ENCODE measurements around the gene EPHB4.
"Not testable (repeated sequence)": the region's sequence is repeated elsewhere in the genome, so short reads cannot be mapped to it uniquely, and the experiment has no call there.

The EPHB4 gene

DNA sequence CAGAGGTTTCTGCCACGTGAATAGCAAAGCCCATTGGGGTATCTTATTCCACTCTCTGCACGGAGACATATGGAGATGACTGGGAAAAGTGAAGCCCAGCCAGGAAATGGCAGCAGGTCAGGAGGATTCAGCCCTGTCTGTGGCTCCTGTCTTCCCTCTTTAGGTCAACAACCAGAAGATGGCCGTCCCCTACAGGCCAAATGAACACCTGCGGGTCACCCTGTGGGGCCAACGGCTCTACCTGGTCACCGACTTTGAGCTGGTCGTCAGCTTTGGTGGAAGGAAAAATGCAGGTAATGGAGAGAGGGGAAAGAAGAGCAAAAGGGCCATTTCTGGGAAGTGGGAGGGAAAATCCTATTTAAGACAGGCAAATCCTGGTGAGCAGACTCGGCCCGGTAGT, 38.3 kb downstream of the EPHB4 start:
- DNase-seq (ENCODE audit: low read depth in 2 of 2): no peak

DNA sequence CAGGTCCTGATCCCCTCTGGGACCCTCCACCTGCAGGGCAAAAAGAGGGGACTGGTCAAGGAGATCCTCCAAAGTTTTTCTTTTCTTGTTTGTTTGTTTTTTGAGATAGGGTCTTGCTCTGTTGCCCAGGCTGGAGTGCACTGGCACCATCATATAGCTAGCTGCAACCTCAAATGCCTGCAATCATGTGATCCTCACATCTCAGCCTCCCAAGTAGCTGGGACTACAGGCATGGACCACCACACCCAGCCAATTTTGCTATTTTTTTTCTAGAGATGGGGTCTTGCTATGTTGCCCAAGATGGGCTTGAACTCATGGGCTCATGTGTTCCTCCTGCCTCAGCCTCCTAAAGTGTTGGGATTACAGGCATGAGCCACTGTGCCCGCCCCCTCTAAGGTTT, 41.0 kb downstream of the EPHB4 start:
- DNase-seq (ENCODE audit: low read depth in 2 of 2): no peak

DNA sequence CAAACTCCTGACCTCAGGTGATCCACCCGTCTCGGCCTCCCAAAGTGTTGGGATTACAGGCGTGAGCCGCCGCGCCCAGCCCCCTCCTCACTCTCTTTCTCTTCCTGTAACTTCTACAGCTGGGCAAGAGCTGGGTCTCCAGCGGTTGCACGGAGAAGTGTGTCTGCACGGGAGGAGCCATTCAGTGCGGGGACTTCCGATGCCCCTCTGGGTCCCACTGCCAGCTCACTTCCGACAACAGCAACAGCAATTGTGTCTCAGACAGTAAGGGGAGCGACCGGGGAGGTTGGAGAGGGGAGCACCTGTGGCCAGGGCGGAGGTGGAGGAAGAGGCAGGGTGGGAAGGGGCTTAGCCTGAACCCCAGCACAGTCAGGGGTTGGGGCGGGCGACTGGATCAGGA, 41.4 kb downstream of the EPHB4 start:
- DNase-seq (ENCODE audit: low read depth in 2 of 2): no peak

DNA sequence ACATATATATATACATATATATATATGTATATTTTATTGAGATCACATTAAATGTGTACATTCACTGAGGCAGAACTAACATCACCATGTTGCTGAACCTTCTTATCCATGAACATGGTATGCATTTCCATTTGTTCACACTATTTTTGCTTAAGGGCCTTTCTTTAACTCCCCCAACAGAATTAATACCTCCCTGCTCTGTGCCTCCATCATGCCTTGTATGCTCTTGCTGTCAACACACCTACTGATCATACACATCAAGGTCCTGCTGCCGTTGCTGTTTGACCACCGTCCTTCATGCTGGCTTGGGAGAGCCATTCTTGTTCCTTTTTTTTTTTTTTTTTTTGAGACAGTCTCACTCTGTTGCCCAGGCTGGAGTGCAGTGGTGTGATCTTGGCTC, 43.5 kb downstream of the EPHB4 start:
- no peak for DNase-seq (ENCODE audit: low read depth in 2 of 2)

DNA sequence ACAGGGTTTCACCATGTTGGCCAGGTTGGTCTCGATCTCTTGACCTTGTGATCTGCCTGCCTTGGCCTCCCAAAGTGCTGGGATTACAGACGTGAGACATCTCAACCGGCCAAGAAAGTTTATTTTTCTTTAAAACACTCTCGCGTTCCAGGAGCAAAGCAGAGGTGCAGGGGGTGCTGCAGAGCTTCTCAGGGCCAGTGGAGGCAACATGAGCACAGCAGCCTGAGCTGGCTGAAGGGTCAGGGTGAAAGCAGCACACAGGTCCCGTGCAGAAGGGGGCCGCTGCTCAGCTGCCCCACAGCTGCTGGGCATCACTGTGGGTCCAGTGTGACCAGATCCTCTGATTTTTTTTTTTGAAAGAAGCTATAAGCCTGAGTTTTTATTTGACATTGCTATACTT, 46.1 kb downstream of the EPHB4 start:
- no peak for DNase-seq (ENCODE audit: low read depth in 2 of 2)

DNA sequence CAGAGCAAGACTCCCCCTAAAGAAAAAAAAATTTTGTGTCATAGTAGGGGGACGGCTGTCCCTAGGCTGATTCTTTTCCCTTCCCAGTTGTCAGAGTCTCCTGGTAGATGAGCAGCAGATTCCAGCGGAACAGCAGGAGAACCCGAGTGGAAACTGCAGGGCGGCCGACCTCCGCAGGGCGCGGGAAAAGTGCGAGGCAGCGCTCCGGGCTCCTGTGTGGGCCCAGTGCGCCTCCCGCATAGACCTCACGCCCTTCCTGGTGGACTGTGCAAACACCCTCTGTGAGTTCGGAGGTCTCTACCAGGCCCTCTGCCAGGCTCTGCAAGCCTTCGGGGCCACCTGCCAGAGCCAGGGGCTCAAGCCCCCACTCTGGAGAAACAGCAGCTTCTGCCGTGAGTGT, 48.0 kb downstream of the EPHB4 start:
- no peak for DNase-seq (ENCODE audit: low read depth in 2 of 2)

DNA sequence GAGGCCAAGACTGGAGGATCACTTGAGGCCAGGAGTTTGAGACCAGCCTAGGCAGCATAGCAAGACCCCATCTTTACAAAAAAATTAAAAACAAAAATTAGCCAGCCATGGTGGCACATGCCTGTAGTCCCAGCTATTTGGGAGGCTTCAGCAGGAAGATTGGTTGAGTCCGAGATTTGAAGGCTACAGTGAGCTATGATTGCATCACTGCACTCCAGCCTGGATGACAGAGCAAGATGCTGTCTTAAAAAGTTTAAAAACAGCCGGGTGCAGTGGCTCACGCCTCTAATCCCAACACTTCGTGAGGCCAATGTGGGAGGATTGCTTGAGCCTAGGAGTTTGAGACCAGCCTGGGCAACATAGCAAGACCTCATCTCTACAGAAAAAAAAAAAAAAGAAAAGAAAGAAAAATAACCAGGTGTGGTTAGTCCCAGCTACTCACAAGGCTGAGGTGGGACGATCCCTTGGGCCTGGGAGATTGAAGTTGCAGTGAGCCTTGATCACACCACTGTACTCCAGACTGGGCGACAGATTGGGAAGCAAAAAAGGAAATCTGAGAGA, 49.2 kb downstream of the EPHB4 start:
- no peak for DNase-seq (ENCODE audit: low read depth in 2 of 2)

DNA sequence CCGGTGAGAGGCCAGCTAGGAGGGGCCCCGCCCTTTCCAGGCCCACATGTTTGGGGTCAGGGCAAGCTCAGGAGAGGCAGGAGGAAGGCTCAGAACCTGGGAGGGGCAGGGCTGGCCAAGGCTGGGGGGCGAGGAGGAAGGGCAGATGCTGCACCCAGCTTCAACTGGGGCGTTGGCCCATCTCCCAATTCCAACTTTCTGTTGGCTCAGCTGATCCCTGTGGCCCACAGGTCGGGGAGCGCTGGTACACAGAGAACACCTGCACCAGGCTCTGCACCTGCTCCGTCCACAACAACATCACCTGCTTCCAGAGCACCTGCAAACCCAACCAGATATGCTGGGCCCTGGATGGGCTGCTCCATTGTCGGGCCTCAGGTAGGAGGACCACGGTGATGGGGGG, 53.8 kb downstream of the EPHB4 start:
- DNase-seq (ENCODE audit: low read depth in 2 of 2): no peak

DNA sequence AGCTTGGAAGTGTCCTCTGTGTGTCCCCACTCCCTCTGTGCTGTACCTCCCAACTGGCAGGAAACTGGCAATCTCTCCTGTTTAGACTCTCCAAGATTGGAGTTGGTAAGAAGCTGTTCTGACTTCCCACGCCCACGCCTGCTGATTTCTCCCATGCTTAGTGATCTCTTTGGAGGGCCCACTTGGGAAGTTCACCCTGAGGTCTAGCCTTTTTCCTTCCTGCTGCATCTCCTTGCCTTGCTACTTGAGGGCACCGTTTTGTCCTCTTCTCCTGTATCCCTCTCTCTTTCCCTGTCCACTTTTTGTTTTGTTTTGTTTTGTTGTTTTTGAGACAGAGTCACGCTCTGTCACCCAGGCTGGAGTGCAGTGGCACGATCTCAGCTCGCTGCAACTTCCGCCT, 58.5 kb downstream of the EPHB4 start:
- no peak for DNase-seq (ENCODE audit: low read depth in 2 of 2)

DNA sequence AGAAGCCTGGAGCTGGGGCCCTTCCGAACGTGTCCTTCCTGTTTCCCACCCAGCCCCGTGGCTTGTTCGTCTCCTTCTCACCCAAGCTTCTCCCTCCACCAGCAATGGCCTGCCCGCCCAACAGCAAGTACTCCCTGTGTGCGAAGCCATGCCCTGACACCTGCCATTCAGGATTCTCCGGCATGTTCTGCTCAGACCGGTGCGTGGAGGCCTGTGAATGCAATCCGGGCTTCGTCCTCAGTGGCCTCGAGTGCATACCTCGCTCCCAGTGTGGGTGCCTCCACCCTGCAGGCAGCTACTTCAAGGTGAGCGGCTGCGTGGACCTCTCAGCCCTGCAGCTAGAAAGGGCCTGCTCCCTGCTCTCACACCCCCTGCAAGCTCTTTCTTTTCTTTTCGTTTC, 62.1 kb downstream of the EPHB4 start:
- no peak for DNase-seq (ENCODE audit: low read depth in 2 of 2)

DNA sequence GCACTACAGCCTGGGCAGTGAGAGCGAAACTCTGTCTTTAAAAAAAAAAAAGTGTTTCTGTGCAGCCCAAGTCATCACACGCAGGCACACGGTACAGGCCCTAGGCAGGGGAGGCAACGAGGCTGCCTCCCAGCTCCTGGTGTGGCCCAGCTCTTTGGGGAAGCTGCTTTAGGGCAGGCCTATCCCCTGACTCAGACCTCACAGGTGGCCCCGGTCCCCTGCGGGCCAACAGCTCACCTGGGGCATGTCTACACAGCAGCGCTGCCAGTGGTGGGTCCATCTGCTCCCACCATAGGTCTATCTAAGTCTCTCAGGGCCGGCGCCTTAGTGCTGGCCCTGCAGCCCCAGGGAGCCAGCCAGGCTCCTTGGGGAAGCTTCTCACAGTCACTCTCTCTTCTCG, 62.5 kb downstream of the EPHB4 start:
- DNase-seq (ENCODE audit: low read depth in 2 of 2): no peak

DNA sequence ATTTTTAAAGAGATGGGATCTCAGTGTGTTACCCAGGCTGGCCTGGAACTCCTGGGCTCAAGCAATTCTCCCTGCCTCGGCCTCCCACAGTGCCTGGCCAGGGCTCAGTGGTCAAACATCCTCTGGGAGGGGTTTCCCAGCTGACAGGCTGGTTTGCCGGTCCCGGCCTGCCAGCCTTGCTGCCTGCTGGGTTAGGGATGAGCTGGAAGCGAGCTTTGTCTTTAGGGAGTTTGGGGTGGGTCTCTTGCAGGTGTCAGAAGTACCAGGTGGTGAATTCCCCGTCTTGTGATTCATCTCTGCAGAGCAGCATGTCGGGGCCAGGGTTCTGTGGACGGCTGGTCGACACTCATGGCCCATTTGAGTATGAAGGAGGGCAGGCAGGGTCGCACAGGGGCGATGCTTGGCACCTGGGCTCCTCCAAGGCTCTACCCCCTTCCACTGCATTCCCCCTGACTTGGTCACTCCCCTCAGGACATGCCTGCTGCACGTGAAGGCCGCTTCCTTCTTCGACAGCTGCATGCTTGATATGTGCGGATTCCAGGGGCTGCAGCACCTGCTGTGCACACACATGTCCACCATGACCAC, 63.7 kb downstream of the EPHB4 start:
- DNase-seq (ENCODE audit: low read depth in 2 of 2): no peak

DNA sequence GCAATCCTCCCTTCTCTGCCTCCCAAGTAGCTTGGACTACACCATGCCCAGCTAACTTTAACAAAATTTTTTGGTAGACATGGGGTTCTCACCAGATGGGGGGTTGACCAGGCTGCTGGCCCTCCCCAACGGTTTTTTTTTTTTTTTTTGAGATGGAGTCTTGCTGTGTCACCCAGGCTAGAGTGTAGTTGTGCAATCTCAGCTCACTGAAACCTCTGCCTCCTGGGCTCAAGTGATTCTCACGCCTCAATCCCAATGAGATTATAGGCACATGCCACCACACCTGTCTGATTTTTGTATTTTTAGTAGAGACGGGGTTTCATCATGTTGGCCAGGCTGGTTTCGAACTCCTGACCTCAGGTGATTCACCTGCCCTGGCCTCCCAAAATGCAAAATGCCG, 64.5 kb downstream of the EPHB4 start:
- not testable (repeated sequence) for DNase-seq (ENCODE audit: low read depth in 2 of 2)

DNA sequence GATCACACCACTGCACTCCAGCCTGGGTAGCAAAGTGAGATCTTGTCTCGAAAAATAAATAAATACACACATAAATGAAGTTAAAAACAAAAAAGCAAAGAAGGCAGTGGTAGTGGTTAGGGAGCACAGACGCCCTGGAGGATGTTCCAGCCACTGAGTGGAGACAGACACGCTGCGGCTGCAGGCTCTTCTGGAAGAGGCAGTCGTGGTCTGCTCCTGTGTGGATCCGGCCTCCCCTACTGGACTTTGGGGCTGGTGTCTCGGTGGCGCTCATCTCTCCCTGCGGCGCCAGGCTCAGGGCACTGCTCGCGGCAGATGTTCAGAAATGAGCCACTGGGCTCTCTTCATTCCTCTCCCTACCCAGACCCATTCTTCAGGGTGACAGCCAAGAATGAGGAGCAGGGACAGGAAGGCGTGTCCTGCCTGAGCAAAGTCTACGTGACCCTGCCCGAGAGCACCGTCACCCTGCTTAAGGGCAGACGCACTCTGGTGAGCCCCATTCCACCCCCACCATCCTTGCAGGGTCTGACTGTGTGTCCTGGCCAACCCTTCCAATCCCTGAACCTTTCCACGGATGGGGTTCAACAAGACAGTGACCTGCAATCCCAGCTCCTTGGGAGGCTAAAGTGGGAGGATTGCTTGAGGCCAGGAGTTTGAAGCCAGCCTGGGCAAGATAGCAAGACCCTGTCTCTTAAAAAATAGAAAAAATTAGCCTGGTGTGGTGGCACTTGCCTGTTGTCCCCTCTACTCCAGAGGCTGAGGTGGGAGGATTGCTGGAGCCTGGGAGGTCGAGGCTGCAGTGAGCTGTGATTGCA, 67.8 kb downstream of the EPHB4 start:
- DNase-seq (ENCODE audit: low read depth in 2 of 2): no peak

DNA sequence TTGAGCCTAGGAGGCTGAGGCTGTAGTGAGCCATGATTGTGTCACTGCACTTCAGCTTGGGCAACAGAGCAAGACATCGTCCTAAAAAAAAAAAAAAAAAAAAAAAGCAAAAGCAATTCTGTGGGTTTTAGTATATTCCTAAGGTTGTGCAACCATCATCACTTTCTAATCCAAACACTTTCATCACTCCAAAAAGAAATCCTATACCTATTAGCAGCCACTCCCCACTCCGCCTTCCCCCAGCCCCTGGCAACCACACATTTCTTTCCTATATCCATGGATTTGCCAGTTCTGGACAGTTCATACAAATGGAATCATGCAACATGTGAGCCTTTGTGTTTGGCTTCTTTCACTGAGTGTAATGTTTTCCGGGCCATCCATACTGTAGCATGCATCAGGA, 73.6 kb downstream of the EPHB4 start:
- no peak for DNase-seq (ENCODE audit: low read depth in 2 of 2)

DNA sequence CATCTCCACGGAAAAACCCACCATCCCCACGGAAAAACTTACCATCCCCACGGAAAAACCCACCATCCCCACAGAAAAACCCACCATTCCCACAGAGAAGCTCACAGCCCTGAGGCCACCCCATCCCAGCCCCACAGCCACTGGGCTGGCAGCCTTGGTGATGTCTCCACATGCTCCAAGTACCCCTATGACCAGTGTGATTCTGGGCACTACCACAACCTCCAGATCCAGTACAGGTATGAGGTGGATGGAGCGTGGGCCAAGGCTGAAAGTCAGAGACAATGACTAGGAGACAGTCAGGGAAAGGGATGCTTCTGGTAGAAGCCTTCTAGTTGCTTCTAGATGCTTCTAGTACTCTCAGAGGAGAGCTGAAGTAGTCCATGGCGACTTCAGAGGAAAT, 74.3 kb downstream of the EPHB4 start:
- DNase-seq (ENCODE audit: low read depth in 2 of 2): no peak

Data from stimulated activated CD8-positive, alpha-beta memory T cell treated with anti-CD3 and anti-CD28 coated beads, Interleukin-7, amount 100 ng/mL, for 1 hour (primary cell).